Measurements from ENCODE around the gene BCAP31. TPM values are rescaled to one million over a fixed set of nuclear protein-coding genes. Genes with fewer than 3 reads are reported as not detected.

BCAP31 gene
- total RNA-seq, 2 experiments from 2014 or later, result 42.1 to 43.1 TPM

GRCh38 chrX:153659268-153659667, 64.9 kb downstream of the BCAP31 start:
- TF ChIP-seq CTCF (IDR thresholded peaks at IDR 0.05), result no peak
- Mint-ChIP-seq H3K4me3 (no peak overlapping the region), H3K4me1 (ENCODE audit: low read depth) (peaks cover 5% of the 10 kb centered on the region), H3K36me3 (ENCODE audit: low read depth) (no peaks in the 10 kb centered on the region), H3K27me3 (peaks cover 15% of the 10 kb centered on the region), H3K27ac (no peak overlapping the region), H3K9me3 (no peaks in the 10 kb centered on the region)
- DNase-seq (no peak), ATAC-seq (ENCODE audit: poor library complexity) (no peak)
- ChIA-PET POLR2A (no interaction called here), CTCF (no interaction called here)
- no peaks in the 10 kb centered on the region for H3K9me3 ChIP-seq (ENCODE audit: control insufficient read depth in 1 of 2, insufficient read depth in 1 of 2, low read length in 2 of 2)
- H3K4me3 ChIP-seq (ENCODE audit: low read length), result no peak overlapping the region
- H3K27ac ChIP-seq (ENCODE audit: low read depth in 1 of 2, low read length in 2 of 2), result no peak overlapping the region
- intact Hi-C loops (cut with DNase I, micrococcal nuclease), result no loop called here
- peaks cover 6% of the 10 kb centered on the region for H3K4me1 ChIP-seq (ENCODE audit: insufficient read depth, low read length)
- H3K27me3 ChIP-seq (ENCODE audit: control insufficient read depth in 1 of 2, insufficient read depth in 2 of 2, low read length in 2 of 2), result no peaks in the 10 kb centered on the region
- no peaks in the 10 kb centered on the region for H3K36me3 ChIP-seq (ENCODE audit: insufficient read depth, low read length)

- no peak overlapping the region for H3K4me3 ChIP-seq (ENCODE audit: low read length)
- H3K36me3 ChIP-seq (ENCODE audit: insufficient read depth, low read length), result no peaks in the 10 kb centered on the region
- no peak for ATAC-seq (ENCODE audit: poor library complexity)
- POLR2A ChIA-PET, result no interaction called here
- peaks cover 13% of the 10 kb centered on the region for H3K27me3 Mint-ChIP-seq
- H3K4me1 ChIP-seq (ENCODE audit: insufficient read depth, low read length), result peaks cover 3% of the 10 kb centered on the region
- DNase-seq, result no peak
- CTCF ChIA-PET, result interaction anchor here (0.6 kb wide), 1 partner anchor 18 kb away, joined by 3 read pairs; no protein-coding TSS in a partner anchor
- H3K36me3 Mint-ChIP-seq (ENCODE audit: low read depth), result no peaks in the 10 kb centered on the region
- no peak overlapping the region for H3K27ac Mint-ChIP-seq
- intact Hi-C loops (cut with DNase I, micrococcal nuclease), result no loop called here
- H3K4me3 Mint-ChIP-seq, result no peak overlapping the region
- no peaks in the 10 kb centered on the region for H3K9me3 ChIP-seq (ENCODE audit: control insufficient read depth in 1 of 2, insufficient read depth in 1 of 2, low read length in 2 of 2)
- no peaks in the 10 kb centered on the region for H3K9me3 Mint-ChIP-seq
- no peak for TF ChIP-seq CTCF (IDR thresholded peaks at IDR 0.05)
- no peaks in the 10 kb centered on the region for H3K27me3 ChIP-seq (ENCODE audit: control insufficient read depth in 1 of 2, insufficient read depth in 2 of 2, low read length in 2 of 2)
- H3K4me1 Mint-ChIP-seq (ENCODE audit: low read depth), result peaks cover 1% of the 10 kb centered on the region
- H3K27ac ChIP-seq (ENCODE audit: low read depth in 1 of 2, low read length in 2 of 2), result no peak overlapping the region
Measured at GRCh38 chrX:153657161-153657560, 67.0 kb downstream of the BCAP31 start.

- intact Hi-C loops (cut with DNase I, micrococcal nuclease), result no loop called here
- H3K36me3 Mint-ChIP-seq (ENCODE audit: low read depth), result no peaks in the 10 kb centered on the region
- Histone ChIP-seq H3K4me3 (ENCODE audit: low read length) (no peak overlapping the region), H3K27me3 (ENCODE audit: control insufficient read depth in 1 of 2, insufficient read depth in 2 of 2, low read length in 2 of 2) (peaks cover 4 to 5% of the 10 kb centered on the region in 2 experiments), H3K9me3 (ENCODE audit: control insufficient read depth in 1 of 2, insufficient read depth in 1 of 2, low read length in 2 of 2) (peaks cover 0 to 4% of the 10 kb centered on the region in 2 experiments), H3K27ac (ENCODE audit: low read depth in 1 of 2, low read length in 2 of 2) (no peak overlapping the region), H3K4me1 (ENCODE audit: insufficient read depth, low read length) (no peaks in the 10 kb centered on the region), H3K36me3 (ENCODE audit: insufficient read depth, low read length) (no peaks in the 10 kb centered on the region)
- ChIA-PET CTCF (interaction anchor here (1.1 to 1.2 kb wide), 2 partner anchors 8 to 99 kb away, joined by 3 to 4 read pairs; no protein-coding TSS in a partner anchor), POLR2A (interaction anchor here (1.2 kb wide), 1 partner anchor 99 kb away, joined by 3 read pairs; no protein-coding TSS in a partner anchor)
- DNase-seq (no peak), ATAC-seq (ENCODE audit: poor library complexity) (no peak)
- H3K4me3 Mint-ChIP-seq, result no peak overlapping the region
- peaks cover 5% of the 10 kb centered on the region for H3K27me3 Mint-ChIP-seq
- no peak overlapping the region for H3K27ac Mint-ChIP-seq
- H3K4me1 Mint-ChIP-seq (ENCODE audit: low read depth), result no peaks in the 10 kb centered on the region
- no peaks in the 10 kb centered on the region for H3K9me3 Mint-ChIP-seq
- no peak for TF ChIP-seq CTCF (IDR thresholded peaks at IDR 0.05)
Measured at GRCh38 chrX:153653556-153653955, 70.6 kb downstream of the BCAP31 start.
